Liver (tissue), 9 donors: ENCODE measurements around the gene CHRNB1. TPM values are rescaled to one million over a fixed set of nuclear protein-coding genes. Genes with fewer than 3 reads are reported as not detected.

Experiments
- DNase-seq: peaks from one replicate; pipeline ENCODE4 v3.0.0-alpha.2; 2017; ENCODE audit warnings: low spot score
- H3K27ac ChIP-seq, 2 donors: one replicate each; pipeline ENCODE4 v1.7.0; 2013; ENCODE audit warnings: inconsistent platforms in 2 of 2, low read length in 2 of 2, control low read depth in 1 of 2, low read depth in 1 of 2, mild to moderate bottlenecking in 1 of 2
- H3K27me3 ChIP-seq, 4 donors: one replicate each; pipeline versions ENCODE4 v1.6.1 to v1.7.0; 2013; ENCODE audit warnings: low read length in 3 of 4, inconsistent platforms in 1 of 4, mild to moderate bottlenecking in 1 of 4, moderate library complexity in 1 of 4; ENCODE audit not compliant: control insufficient read depth in 4 of 4, insufficient read depth in 4 of 4
- H3K36me3 ChIP-seq, 4 donors: one replicate each; pipeline versions ENCODE4 v1.6.1 to v1.7.0; 2013; ENCODE audit warnings: low read length in 3 of 4, mild to moderate bottlenecking in 3 of 4, low read depth in 1 of 4, moderate library complexity in 1 of 4; ENCODE audit not compliant: control insufficient read depth in 4 of 4, insufficient read depth in 3 of 4
- H3K4me1 ChIP-seq, 4 donors: one replicate each; pipeline versions ENCODE4 v1.6.1 to v1.7.0; 2013; ENCODE audit warnings: low read length in 3 of 4, mild to moderate bottlenecking in 3 of 4, moderate library complexity in 1 of 4; ENCODE audit not compliant: control insufficient read depth in 4 of 4, insufficient read depth in 4 of 4
- H3K4me3 ChIP-seq, 3 donors: one replicate each; pipeline versions ENCODE4 v1.6.1 to v1.7.0; 2013; ENCODE audit warnings: low read length in 3 of 3, control low read depth in 1 of 3, low read depth in 1 of 3, mild to moderate bottlenecking in 1 of 3
- H3K9ac ChIP-seq, 2 donors: one replicate each; pipeline ENCODE4 v1.7.0; 2013; ENCODE audit warnings: low read length in 2 of 2, mild to moderate bottlenecking in 2 of 2, moderate library complexity in 2 of 2, control low read depth in 1 of 2, low read depth in 1 of 2
- H3K9me3 ChIP-seq, 4 donors: one replicate each; pipeline versions ENCODE4 v1.6.1 to v1.7.0; 2013; ENCODE audit warnings: low read length in 3 of 4; ENCODE audit not compliant: control insufficient read depth in 4 of 4
- EGR1 ChIP-seq, 2 donors: IDR thresholded peaks; 2 replicates each; pipeline ENCODE4 v1.6.1; 2016 to 2018; ENCODE audit warnings: antibody characterized with exemption in 2 of 2, low read depth in 2 of 2
- FOXA1 ChIP-seq: IDR thresholded peaks from 2 replicates; pipeline ENCODE4 v1.6.1; 2016; ENCODE audit warnings: antibody characterized with exemption
- FOXA2 ChIP-seq: IDR thresholded peaks from 2 replicates; pipeline ENCODE4 v1.6.1; 2016; ENCODE audit warnings: antibody characterized with exemption
- GABPA ChIP-seq, 2 donors: IDR thresholded peaks in 1 of 2; conservative IDR thresholded peaks in 1 of 2; 2 replicates each; pipeline ENCODE4 v1.6.1; 2016; ENCODE audit warnings: antibody characterized with exemption in 2 of 2, mild to moderate bottlenecking in 1 of 2, moderate library complexity in 1 of 2
- JUND ChIP-seq, 2 donors: IDR thresholded peaks; 2 replicates each; pipeline ENCODE4 v1.6.1; 2016; ENCODE audit warnings: antibody characterized with exemption in 2 of 2
- NR2F2 ChIP-seq: IDR thresholded peaks from 2 replicates; pipeline ENCODE4 v1.6.1; 2016; ENCODE audit warnings: antibody characterized with exemption
- RAD21 ChIP-seq, 2 donors: IDR thresholded peaks; 2 replicates each; pipeline ENCODE4 v1.6.1; 2016; ENCODE audit warnings: antibody characterized with exemption in 2 of 2, mild to moderate bottlenecking in 2 of 2
- RXRA ChIP-seq, 2 donors: IDR thresholded peaks; 2 replicates each; pipeline ENCODE4 v1.6.1; 2017 to 2018; ENCODE audit warnings: antibody characterized with exemption in 2 of 2, mild to moderate bottlenecking in 1 of 2
- SP1 ChIP-seq: IDR thresholded peaks from 2 replicates; pipeline ENCODE4 v1.6.1; 2018; ENCODE audit warnings: antibody characterized with exemption, mild to moderate bottlenecking
- WGBS: extraction: QIAGEN DNeasy Blood & Tissue Kit; methylation state at CpG from one replicate; pipeline ENCODE4 v1.1.7; 2013; 5-methylcytosine and 5-hydroxymethylcytosine counted together
- polyA plus RNA-seq, 2 donors: library from polyadenylated mRNA; stranded (reverse) in 1 of 2; unstranded in 1 of 2; fragments of 200-250 nt in 1 of 2; fragments of >200 nt in 1 of 2; fragmentation: Nextera tagmentation in 1 of 2; extraction: Ambion mirVana in 1 of 2; gene quantifications; one replicate each; pipeline versions ENCODE4 v1.2.1 to v1.2.3, GENCODE V29; 2013 to 2015
- total RNA-seq, 2 donors: library from RNA; depleted of rRNA; stranded (reverse); fragments of >200 nt; gene quantifications; one replicate each; pipeline ENCODE4 v1.2.3, GENCODE V29; 2014
- TF ChIP-seq, protein P1 (sequence below): IDR thresholded peaks from 2 replicates; pipeline ENCODE4 v1.6.1; 2016; ENCODE audit warnings: antibody characterized with exemption
- TF ChIP-seq, protein P2 (sequence below): fragments of 150-350 bp; IDR thresholded peaks from 2 replicates; pipeline ENCODE4 v1.5.1; 2017; ENCODE audit warnings: improper control_type of control experiment, low read depth, low read length; ENCODE audit not compliant: missing input control
- TF ChIP-seq, protein P3 (sequence below): IDR thresholded peaks from 2 replicates; pipeline ENCODE4 v1.6.1; 2016; ENCODE audit warnings: antibody characterized with exemption
- TF ChIP-seq, protein P4 (sequence below): IDR thresholded peaks from 2 replicates; pipeline ENCODE4 v1.6.1; 2016; ENCODE audit warnings: antibody characterized with exemption, mild to moderate bottlenecking
- TF ChIP-seq, protein P5 (sequence below): IDR thresholded peaks from 2 replicates; pipeline ENCODE4 v1.6.1; 2016; ENCODE audit warnings: antibody characterized with exemption
- donor health status: healthy.
- donor health status: healthy.
- donor health status: healthy.
- donor health status: healthy.
- donor health status: healthy.

Gene CHRNB1
- total and polyA plus RNA-seq, 4 donors, result 4.2 to 11.5 (median 7.2) TPM

DNA sequence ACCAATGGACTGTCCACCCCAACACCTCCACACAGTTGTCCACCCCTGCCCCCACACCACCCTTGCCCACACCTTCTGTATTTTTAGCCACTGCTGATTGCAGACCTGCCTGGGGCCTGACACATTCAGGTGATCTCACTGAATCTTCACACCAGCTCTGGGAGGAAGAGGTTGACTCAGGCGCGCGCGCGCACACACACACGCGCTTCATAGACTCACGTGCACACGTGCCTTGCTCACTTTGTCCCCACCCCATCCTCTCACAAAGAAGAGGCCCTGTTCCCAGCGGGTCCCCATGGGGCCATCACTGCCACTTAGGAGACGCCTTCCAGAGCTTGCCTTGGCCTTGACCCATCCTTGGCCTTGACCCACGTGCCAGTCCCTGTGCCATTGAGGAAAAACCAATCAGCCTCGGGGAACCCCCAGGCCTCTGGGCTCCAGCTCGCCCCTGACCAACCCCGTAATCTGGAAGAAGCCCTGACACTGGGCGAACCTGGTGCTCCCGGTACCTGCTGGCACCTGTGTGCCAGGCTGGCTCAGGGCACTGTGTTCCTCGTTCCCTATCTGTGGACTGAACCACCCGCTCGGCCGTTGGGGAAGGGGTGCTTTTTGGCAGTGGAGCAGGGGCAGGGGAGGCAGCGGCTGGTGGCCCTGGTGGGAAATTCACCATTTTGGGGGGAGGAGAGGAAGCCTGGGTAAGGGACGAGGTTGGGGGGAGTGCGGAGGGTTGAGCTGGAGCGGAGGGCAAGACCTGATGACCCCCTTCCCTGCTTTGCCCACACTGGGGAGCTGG is 34.0 kb upstream of the CHRNB1 start:
- TF ChIP-seq, protein P1, sequence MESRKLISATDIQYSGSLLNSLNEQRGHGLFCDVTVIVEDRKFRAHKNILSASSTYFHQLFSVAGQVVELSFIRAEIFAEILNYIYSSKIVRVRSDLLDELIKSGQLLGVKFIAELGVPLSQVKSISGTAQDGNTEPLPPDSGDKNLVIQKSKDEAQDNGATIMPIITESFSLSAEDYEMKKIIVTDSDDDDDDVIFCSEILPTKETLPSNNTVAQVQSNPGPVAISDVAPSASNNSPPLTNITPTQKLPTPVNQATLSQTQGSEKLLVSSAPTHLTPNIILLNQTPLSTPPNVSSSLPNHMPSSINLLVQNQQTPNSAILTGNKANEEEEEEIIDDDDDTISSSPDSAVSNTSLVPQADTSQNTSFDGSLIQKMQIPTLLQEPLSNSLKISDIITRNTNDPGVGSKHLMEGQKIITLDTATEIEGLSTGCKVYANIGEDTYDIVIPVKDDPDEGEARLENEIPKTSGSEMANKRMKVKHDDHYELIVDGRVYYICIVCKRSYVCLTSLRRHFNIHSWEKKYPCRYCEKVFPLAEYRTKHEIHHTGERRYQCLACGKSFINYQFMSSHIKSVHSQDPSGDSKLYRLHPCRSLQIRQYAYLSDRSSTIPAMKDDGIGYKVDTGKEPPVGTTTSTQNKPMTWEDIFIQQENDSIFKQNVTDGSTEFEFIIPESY, result no peak
- TF ChIP-seq FOXA2 (no peak), NR2F2 (no peak), RAD21 (IDR thresholded peaks at IDR 0.05) (no peak), FOXA1 (no peak), RXRA (IDR thresholded peaks at IDR 0.05) (no peak), GABPA (IDR thresholded peaks at IDR 0.05 in 1 of 2, conservative IDR thresholded peaks at IDR 0.05 in 1 of 2) (no peak), EGR1 (IDR thresholded peaks at IDR 0.05; ENCODE audit: low read depth in 2 of 2) (no peak), JUND (IDR thresholded peaks at IDR 0.05) (no peak)
- TF ChIP-seq, protein P2, sequence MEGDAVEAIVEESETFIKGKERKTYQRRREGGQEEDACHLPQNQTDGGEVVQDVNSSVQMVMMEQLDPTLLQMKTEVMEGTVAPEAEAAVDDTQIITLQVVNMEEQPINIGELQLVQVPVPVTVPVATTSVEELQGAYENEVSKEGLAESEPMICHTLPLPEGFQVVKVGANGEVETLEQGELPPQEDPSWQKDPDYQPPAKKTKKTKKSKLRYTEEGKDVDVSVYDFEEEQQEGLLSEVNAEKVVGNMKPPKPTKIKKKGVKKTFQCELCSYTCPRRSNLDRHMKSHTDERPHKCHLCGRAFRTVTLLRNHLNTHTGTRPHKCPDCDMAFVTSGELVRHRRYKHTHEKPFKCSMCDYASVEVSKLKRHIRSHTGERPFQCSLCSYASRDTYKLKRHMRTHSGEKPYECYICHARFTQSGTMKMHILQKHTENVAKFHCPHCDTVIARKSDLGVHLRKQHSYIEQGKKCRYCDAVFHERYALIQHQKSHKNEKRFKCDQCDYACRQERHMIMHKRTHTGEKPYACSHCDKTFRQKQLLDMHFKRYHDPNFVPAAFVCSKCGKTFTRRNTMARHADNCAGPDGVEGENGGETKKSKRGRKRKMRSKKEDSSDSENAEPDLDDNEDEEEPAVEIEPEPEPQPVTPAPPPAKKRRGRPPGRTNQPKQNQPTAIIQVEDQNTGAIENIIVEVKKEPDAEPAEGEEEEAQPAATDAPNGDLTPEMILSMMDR, result no peak
- TF ChIP-seq, protein P3, sequence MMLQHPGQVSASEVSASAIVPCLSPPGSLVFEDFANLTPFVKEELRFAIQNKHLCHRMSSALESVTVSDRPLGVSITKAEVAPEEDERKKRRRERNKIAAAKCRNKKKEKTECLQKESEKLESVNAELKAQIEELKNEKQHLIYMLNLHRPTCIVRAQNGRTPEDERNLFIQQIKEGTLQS, result no peak
- no peaks in the 10 kb centered on the region for H3K4me1 ChIP-seq
- H3K27ac ChIP-seq, result no peak overlapping the region
- no peak overlapping the region for H3K9ac ChIP-seq
- no peaks in the 10 kb centered on the region for H3K9me3 ChIP-seq
- H3K27me3 ChIP-seq, result no peaks in the 10 kb centered on the region
- H3K36me3 ChIP-seq, result no peaks in the 10 kb centered on the region
- no peak overlapping the region for H3K4me3 ChIP-seq
- no peak for DNase-seq
- WGBS, result 93% methylated on average over 25 of the region's 25 CpGs

DNA sequence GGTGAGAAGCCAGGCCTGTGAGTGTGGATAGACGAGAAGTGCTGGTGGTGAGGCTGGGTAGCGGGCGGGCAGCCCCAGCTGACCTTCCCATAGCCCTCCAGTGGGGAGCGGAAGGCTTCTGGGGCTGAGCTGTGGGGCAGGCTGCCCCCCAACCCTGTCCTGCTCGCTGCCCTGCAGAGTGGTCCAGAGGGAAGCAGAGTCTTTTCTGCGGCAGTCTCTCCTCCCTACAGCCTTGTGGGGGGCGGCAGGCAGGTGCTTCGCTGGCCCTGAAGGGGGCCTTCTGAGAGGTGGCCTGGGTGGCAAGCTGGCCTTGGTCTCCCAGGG is 33.5 kb upstream of the CHRNB1 start:
- no peak overlapping the region for H3K9ac ChIP-seq

More for the DNA sequence above, 33.5 kb upstream of the CHRNB1 start:
- no peak overlapping the region for H3K4me3 ChIP-seq
- H3K36me3 ChIP-seq, result no peaks in the 10 kb centered on the region
- no peaks in the 10 kb centered on the region for H3K4me1 ChIP-seq
- DNase-seq, result no peak
- no peaks in the 10 kb centered on the region for H3K27me3 ChIP-seq
- H3K9me3 ChIP-seq, result no peaks in the 10 kb centered on the region
- H3K27ac ChIP-seq, result no peak overlapping the region
- TF ChIP-seq FOXA1, result no peak
- TF ChIP-seq FOXA2, result no peak
- no peak for TF ChIP-seq RAD21 (IDR thresholded peaks at IDR 0.05)
- TF ChIP-seq, protein P4, sequence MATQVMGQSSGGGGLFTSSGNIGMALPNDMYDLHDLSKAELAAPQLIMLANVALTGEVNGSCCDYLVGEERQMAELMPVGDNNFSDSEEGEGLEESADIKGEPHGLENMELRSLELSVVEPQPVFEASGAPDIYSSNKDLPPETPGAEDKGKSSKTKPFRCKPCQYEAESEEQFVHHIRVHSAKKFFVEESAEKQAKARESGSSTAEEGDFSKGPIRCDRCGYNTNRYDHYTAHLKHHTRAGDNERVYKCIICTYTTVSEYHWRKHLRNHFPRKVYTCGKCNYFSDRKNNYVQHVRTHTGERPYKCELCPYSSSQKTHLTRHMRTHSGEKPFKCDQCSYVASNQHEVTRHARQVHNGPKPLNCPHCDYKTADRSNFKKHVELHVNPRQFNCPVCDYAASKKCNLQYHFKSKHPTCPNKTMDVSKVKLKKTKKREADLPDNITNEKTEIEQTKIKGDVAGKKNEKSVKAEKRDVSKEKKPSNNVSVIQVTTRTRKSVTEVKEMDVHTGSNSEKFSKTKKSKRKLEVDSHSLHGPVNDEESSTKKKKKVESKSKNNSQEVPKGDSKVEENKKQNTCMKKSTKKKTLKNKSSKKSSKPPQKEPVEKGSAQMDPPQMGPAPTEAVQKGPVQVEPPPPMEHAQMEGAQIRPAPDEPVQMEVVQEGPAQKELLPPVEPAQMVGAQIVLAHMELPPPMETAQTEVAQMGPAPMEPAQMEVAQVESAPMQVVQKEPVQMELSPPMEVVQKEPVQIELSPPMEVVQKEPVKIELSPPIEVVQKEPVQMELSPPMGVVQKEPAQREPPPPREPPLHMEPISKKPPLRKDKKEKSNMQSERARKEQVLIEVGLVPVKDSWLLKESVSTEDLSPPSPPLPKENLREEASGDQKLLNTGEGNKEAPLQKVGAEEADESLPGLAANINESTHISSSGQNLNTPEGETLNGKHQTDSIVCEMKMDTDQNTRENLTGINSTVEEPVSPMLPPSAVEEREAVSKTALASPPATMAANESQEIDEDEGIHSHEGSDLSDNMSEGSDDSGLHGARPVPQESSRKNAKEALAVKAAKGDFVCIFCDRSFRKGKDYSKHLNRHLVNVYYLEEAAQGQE, result no peak
- TF ChIP-seq, protein P5, sequence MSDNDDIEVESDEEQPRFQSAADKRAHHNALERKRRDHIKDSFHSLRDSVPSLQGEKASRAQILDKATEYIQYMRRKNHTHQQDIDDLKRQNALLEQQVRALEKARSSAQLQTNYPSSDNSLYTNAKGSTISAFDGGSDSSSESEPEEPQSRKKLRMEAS, result no peak
- no peak for TF ChIP-seq GABPA (IDR thresholded peaks at IDR 0.05 in 1 of 2, conservative IDR thresholded peaks at IDR 0.05 in 1 of 2)
- TF ChIP-seq SP1, result no peak
- no peak for TF ChIP-seq JUND (IDR thresholded peaks at IDR 0.05)
- no peak for TF ChIP-seq EGR1 (IDR thresholded peaks at IDR 0.05; ENCODE audit: low read depth in 2 of 2)
- TF ChIP-seq, protein P2, result no peak
- 94% methylated on average over 8 of the region's 8 CpGs for WGBS
